K562 treated with DMSO at 1 percent for 48 hours (cell line): ENCODE data around the gene FFAR1. TPM values are rescaled to one million over a fixed set of nuclear protein-coding genes. Genes with fewer than 3 reads are reported as not detected.

Source experiments
- total RNA-seq: library from RNA; unstranded; fragments of 300-600 nt; gene quantifications from 2 replicates; pipeline ENCODE4 v1.2.3, GENCODE V29; 2022; ENCODE audit warnings: low replicate concordance; ENCODE audit errors: extremely low read depth

The FFAR1 gene
- not detected in 2 replicates for total RNA-seq

GRCh38 chr19:35347171-35347929 is at the start of gene FFAR1:
Gene FFAR1, plus strand, starts transcription at chr19:35347902. Its CDS starts 3,650 bp downstream, at chr19:35351552.

GRCh38 chr19:35328851-35329285 is 18.8 kb upstream of the FFAR1 start, which contains the start of gene CD22:
Gene CD22, plus strand, starts transcription at chr19:35329187. Its CDS starts 2,854 bp downstream, at chr19:35332041.

GRCh38 chr19:35357867-35358573 is 10.3 kb downstream of the FFAR1 start, which contains the start of gene FFAR3:
Gene FFAR3, plus strand, starts transcription at chr19:35358460. Its CDS starts 431 bp downstream, at chr19:35358891.

GRCh38 chr19:35370722-35371121 is 23.0 kb downstream of the FFAR1 start, which contains the start of gene GPR42:
Gene GPR42, plus strand, starts transcription at chr19:35371068. Its CDS starts 292 bp downstream, at chr19:35371360.

Other genes starting within 250 kb of the FFAR1 start
- not detected in 2 replicates for gene FXYD3, start 232.1 kb upstream of the FFAR1 start, total RNA-seq
- not detected in 2 replicates for gene LGI4, start 212.8 kb upstream of the FFAR1 start, total RNA-seq
- gene FXYD1, start 209.1 kb upstream of the FFAR1 start, total RNA-seq, result not detected in 2 replicates
- gene FXYD7, start 204.6 kb upstream of the FFAR1 start, total RNA-seq, result not detected in 2 replicates
- gene FXYD5, start 193.2 kb upstream of the FFAR1 start, total RNA-seq, result 359 TPM in 1 of 2 replicates, not detected in the other
- not detected in 2 replicates for gene FAM187B, start 119.2 kb upstream of the FFAR1 start, total RNA-seq
- gene LSR, start 98.9 kb upstream of the FFAR1 start, total RNA-seq, result not detected in 2 replicates
- gene USF2, start 78.9 kb upstream of the FFAR1 start, total RNA-seq, result not detected in 2 replicates
- not detected in 2 replicates for gene HAMP, start 65.4 kb upstream of the FFAR1 start, total RNA-seq
- not detected in 2 replicates for gene MAG, start 55.7 kb upstream of the FFAR1 start, total RNA-seq
- gene CD22, start 18.7 kb upstream of the FFAR1 start, total RNA-seq, result not detected in 2 replicates
- not detected in 2 replicates for gene FFAR3, start 10.6 kb downstream of the FFAR1 start, total RNA-seq
- not detected in 2 replicates for gene GPR42, start 23.2 kb downstream of the FFAR1 start, total RNA-seq
- gene FFAR2, start 100.4 kb downstream of the FFAR1 start, total RNA-seq, result not detected in 2 replicates
- not detected in 2 replicates for gene KRTDAP, start 142.6 kb downstream of the FFAR1 start, total RNA-seq
- not detected in 2 replicates for gene DMKN, start 165.7 kb downstream of the FFAR1 start, total RNA-seq
- not detected in 2 replicates for gene SBSN, start 180.4 kb downstream of the FFAR1 start, total RNA-seq
- gene GAPDHS, start 185.6 kb downstream of the FFAR1 start, total RNA-seq, result not detected in 2 replicates
- gene TMEM147, start 197.7 kb downstream of the FFAR1 start, total RNA-seq, result not detected in 2 replicates
- gene ATP4A, start 215.8 kb downstream of the FFAR1 start, total RNA-seq, result not detected in 2 replicates
- not detected in 2 replicates for gene PMIS2, start 238.3 kb downstream of the FFAR1 start, total RNA-seq